Esophagus squamous epithelium (tissue), 4 donors: Measurements from ENCODE around the gene FGB.

Source experiments
- CTCF ChIP-seq, 6 experiments: fragments of 450-650 bp in 4 of 6; fragments of 200-600 bp in 2 of 6; sonication (generic) in 2 of 6; IDR thresholded peaks; one replicate each; pipeline ENCODE4 v1.5.1; 2016 to 2019; ENCODE audit warnings: antibody characterized with exemption in 6 of 6, mild to moderate bottlenecking in 4 of 6, moderate library complexity in 4 of 6
- POLR2A ChIP-seq, 4 donors: fragments of 450-650 bp; IDR thresholded peaks; one replicate each; pipeline ENCODE4 v1.6.1; 2017; ENCODE audit warnings: antibody characterized with exemption in 4 of 4, mild to moderate bottlenecking in 4 of 4, moderate library complexity in 3 of 4

GRCh38 chr4:154526151-154526550, 36.7 kb upstream of the FGB start:
- TF ChIP-seq POLR2A (IDR thresholded peaks at IDR 0.05) (no peak), CTCF (IDR thresholded peaks at IDR 0.05) (no peak)
